A549 (cell line): ENCODE data around the gene RHOT1. TPM values are rescaled to one million over a fixed set of nuclear protein-coding genes. Genes with fewer than 3 reads are reported as not detected.
A peak's percentile ranks its signal among the peaks of the same experiment; 100 is the strongest.

Source experiments
- ATAC-seq, 2 experiments: fragments of 200-7000 bp in 1 of 2; fragments of >200 bp in 1 of 2; cut with Nextera tagmentation in 1 of 2; cut with Tn5 transposase in 1 of 2; 3 replicates each; pipeline versions ENCODE4 v1.8.0 to v1.9.1; 2018 to 2020; ENCODE audit warnings: mild to moderate bottlenecking in 1 of 2, moderate library complexity in 1 of 2
- CTCF ChIA-PET: fragments of 300-600 bp; sonication (Branson Sonifier 250); formaldehyde crosslinking; extraction: SDS; loops from one replicate; lab custom pipeline; 2021; ENCODE audit warnings: antibody characterized with exemption, inconsistent platforms; lab: Yijun Ruan, JAX
- POLR2A ChIA-PET: fragments of 350-600 bp; formaldehyde crosslinking; extraction: SDS; loops from one replicate; lab custom pipeline; 2021; ENCODE audit warnings: antibody characterized with exemption, inconsistent platforms; lab: Yijun Ruan, JAX
- DNase-seq, 2 experiments: peaks; one replicate each; pipeline versions ENCODE4 v3.0.0 to v3.0.0-alpha.2; 2011 to 2016; ENCODE audit warnings: low read depth in 1 of 2, low spot score in 1 of 2
- FAIRE-seq: peaks from 2 replicates; lab custom pipeline; 2011; peaks lifted over from hg19 to GRCh38; lab: Jason Lieb, UNC
- H3K27ac ChIP-seq, 2 experiments: fragments of >200 bp; sonication (Bioruptor Twin); formaldehyde crosslinking; 3 replicates each; pipeline ENCODE4 v1.5.1; 2016 to 2017
- H3K4me1 ChIP-seq: fragments of >200 bp; sonication (Bioruptor Twin); formaldehyde crosslinking; 3 replicates; pipeline ENCODE4 v1.6.1; 2016
- H3K4me2 ChIP-seq: fragments of >200 bp; sonication (Bioruptor Twin); formaldehyde crosslinking; 3 replicates; pipeline ENCODE4 v1.6.1; 2016
- H3K4me3 ChIP-seq: fragments of >200 bp; sonication (Bioruptor Twin); formaldehyde crosslinking; 3 replicates; pipeline ENCODE4 v1.5.1; 2016
- H3K9me3 ChIP-seq: fragments of >200 bp; sonication (Bioruptor Twin); formaldehyde crosslinking; 3 replicates; pipeline ENCODE4 v1.6.1; 2016
- CHD4 ChIP-seq: fragments of 200-600 bp; sonication (generic); IDR thresholded peaks from 2 replicates; pipeline ENCODE4 v1.6.1; 2016; ENCODE audit warnings: antibody characterized with exemption, mild to moderate bottlenecking, borderline replicate concordance
- HES2 ChIP-seq: fragments of >200 bp; sonication (Bioruptor Twin); formaldehyde crosslinking; IDR thresholded peaks from 2 replicates; pipeline ENCODE4 v1.6.1; 2016
- HEYL ChIP-seq: fragments of 250-450 bp; sonication (Bioruptor Pico); IDR thresholded peaks from 2 replicates; pipeline ENCODE4 v1.8.0; 2021; ENCODE audit warnings: mild to moderate bottlenecking, moderate library complexity
- HOXA7 ChIP-seq: fragments of 250-450 bp; sonication (Bioruptor Pico); IDR thresholded peaks from 2 replicates; pipeline ENCODE4 v1.5.0; 2020; ENCODE audit warnings: mild to moderate bottlenecking, moderate library complexity
- HOXB13 ChIP-seq: fragments of 250-450 bp; sonication (Bioruptor Pico); IDR thresholded peaks from 2 replicates; pipeline ENCODE4 v1.5.0; 2020; ENCODE audit warnings: low read depth, mild to moderate bottlenecking, moderate library complexity
- KDM1A ChIP-seq: fragments of 200-600 bp; sonication (generic); IDR thresholded peaks from 2 replicates; pipeline ENCODE4 v1.6.1; 2016; ENCODE audit warnings: low read depth, mild to moderate bottlenecking
- MAZ ChIP-seq: fragments of 150-350 bp; IDR thresholded peaks from 2 replicates; pipeline ENCODE4 v1.6.1; 2014; ENCODE audit warnings: antibody characterized with exemption, low read depth, low read length, borderline replicate concordance
- NPAS2 ChIP-seq: fragments of 250-450 bp; sonication (Bioruptor Pico); IDR thresholded peaks from 2 replicates; pipeline ENCODE4 v1.8.0; 2022; ENCODE audit warnings: mild to moderate bottlenecking, moderate library complexity, borderline replicate concordance
- PBX3 ChIP-seq: IDR thresholded peaks from 2 replicates; pipeline ENCODE4 v1.6.1; 2012
- POLR2A ChIP-seq: IDR thresholded peaks from 2 replicates; pipeline ENCODE4 v1.6.1; 2012; ENCODE audit warnings: mild to moderate bottlenecking, low read length
- POLR2AphosphoS2 ChIP-seq: conservative IDR thresholded peaks from 2 replicates; pipeline ENCODE4 v1.6.1; 2012; ENCODE audit warnings: low read length, improper control_type of control experiment, inconsistent platforms
- REST ChIP-seq: fragments of 200-600 bp; sonication (generic); IDR thresholded peaks from 2 replicates; pipeline ENCODE4 v1.6.1; 2016; ENCODE audit warnings: antibody characterized with exemption, mild to moderate bottlenecking, moderate library complexity
- SREBF2 ChIP-seq: fragments of 450-650 bp; IDR thresholded peaks from 2 replicates; pipeline ENCODE4 v1.6.1; 2014; ENCODE audit warnings: mild to moderate bottlenecking, moderate library complexity
- ZC3H11A ChIP-seq: fragments of 450-650 bp; IDR thresholded peaks from 2 replicates; pipeline ENCODE4 v1.6.1; 2014; ENCODE audit warnings: antibody characterized with exemption, mild to moderate bottlenecking
- WGBS: methylation state at CpG from one replicate; pipeline ENCODE4 v1.1.6; 2017; ENCODE audit errors: missing lambda C conversion rate; 5-methylcytosine and 5-hydroxymethylcytosine counted together
- polyA plus RNA-seq, 4 experiments: library from polyadenylated mRNA; depleted of rRNA in 3 of 4; stranded (reverse); fragments of >200 nt; fragmentation: RNase III in 1 of 4; extraction: RNeasy Plus Mini Kit Qiagen cat#74134 plus additional on column Dnase treatment in 1 of 4; gene quantifications; 2 replicates in 3 of 4; 3 replicates in 1 of 4; pipeline ENCODE4 v1.2.3, GENCODE V29; 2011 to 2017

Gene RHOT1
- polyA plus RNA-seq, 2 of the 4 experiments (the other 2 are of a cell fraction): 26.6 to 109 TPM

- Histone ChIP-seq H3K27ac (peak overlapping the region in 1 of 2 experiments; percentile 20; a peak in 1 of 6 replicates), H3K4me3 (no peak overlapping the region), H3K4me2 (peak overlapping the region; percentile 27; the same call in 2 of the 3 replicates), H3K4me1 (peaks cover 30% of the 10 kb centered on the region), H3K9me3 (no peaks in the 10 kb centered on the region)
- no peak for TF ChIP-seq HOXB13
- no peak for TF ChIP-seq KDM1A
- no peak for TF ChIP-seq HOXA7 (CRISPR knock-in tag)
- TF ChIP-seq SREBF2: no peak
- no peak for TF ChIP-seq POLR2A
- no peak for TF ChIP-seq POLR2AphosphoS2
- TF ChIP-seq NPAS2 (CRISPR knock-in tag): no peak
- ChIA-PET CTCF (interaction anchor here (0.6 to 13.7 kb wide), 5 partner anchors 7 to 60 kb away, joined by 3 to 259 read pairs (median 4); no protein-coding TSS in a partner anchor), POLR2A (interaction anchor here (0.7 to 0.9 kb wide), 2 partner anchors 26 to 56 kb away, joined by 3 to 6 read pairs; no protein-coding TSS in a partner anchor)
- ATAC-seq: peak; percentile 30 to 33; a peak in 3 of 6 replicates
- no peak for DNase-seq
- WGBS: 73% methylated on average over 4 of the region's 4 CpGs
- FAIRE-seq: no peak
Observed at GRCh38 chr17:32259586-32259985, 117.3 kb downstream of the RHOT1 start.

GRCh38 chr17:32261417-32261736 lies 119.1 kb downstream of the RHOT1 start:
- no peaks in the 10 kb centered on the region for H3K9me3 ChIP-seq
- H3K27ac ChIP-seq: peak overlapping the region; percentile 11 to 66; a peak in 4 of 6 replicates
- peaks cover 35% of the 10 kb centered on the region for H3K4me1 ChIP-seq
- POLR2A ChIA-PET: interaction anchor here (1.2 kb wide), 1 partner anchor 19 kb away, joined by 3 read pairs; no protein-coding TSS in a partner anchor
- no peak for FAIRE-seq
- 3% methylated on average over 7 of the region's 7 CpGs for WGBS
- H3K4me3 ChIP-seq: no peak overlapping the region
- H3K4me2 ChIP-seq: peak overlapping the region; percentile 70
- ATAC-seq: peak in 1 of 2 experiments; percentile 47; a peak in 3 of 6 replicates
- TF ChIP-seq CHD4 (no peak), HEYL (no peak)
- DNase-seq: peak in 1 of 2 experiments; percentile 63
- CTCF ChIA-PET: interaction anchor here (1.1 to 6.3 kb wide), 7 partner anchors 9 to 59 kb away, joined by 3 to 49 read pairs (median 9); no protein-coding TSS in a partner anchor

GRCh38 chr17:32261936-32262510 lies 119.7 kb downstream of the RHOT1 start:
- 76% methylated on average over 13 of the region's 13 CpGs for WGBS
- no peak for DNase-seq
- CTCF ChIA-PET: interaction anchor here (0.8 to 6.3 kb wide), 10 partner anchors 10 to 59 kb away, joined by 3 to 49 read pairs (median 7); no protein-coding TSS in a partner anchor

More at GRCh38 chr17:32261936-32262510, 119.7 kb downstream of the RHOT1 start:
- no peak overlapping the region for H3K4me3 ChIP-seq
- peak overlapping the region; percentile 11 to 66; a peak in 3 of 6 replicates for H3K27ac ChIP-seq
- TF ChIP-seq HES2: no peak
- TF ChIP-seq PBX3: no peak
- 0 out of 2 replicates have a peak, but pooled peaks have one; percentile 46 for TF ChIP-seq REST
- no peak for TF ChIP-seq ZC3H11A
- no peak for TF ChIP-seq MAZ
- peak overlapping the region; percentile 70 for H3K4me2 ChIP-seq
- ATAC-seq (no peak), FAIRE-seq (no peak)
- POLR2A ChIA-PET: interaction anchor here (1.2 kb wide), 1 partner anchor 18 kb away, joined by 3 read pairs; no protein-coding TSS in a partner anchor
- no peaks in the 10 kb centered on the region for H3K9me3 ChIP-seq
- peaks cover 39% of the 10 kb centered on the region for H3K4me1 ChIP-seq
